A549 (cell line): ENCODE measurements around the gene DNMT3A. TPM values are rescaled to one million over a fixed set of nuclear protein-coding genes. Genes with fewer than 3 reads are reported as not detected.

ENCODE experiments used
- ATAC-seq, 2 experiments: fragments of 200-7000 bp in 1 of 2; fragments of >200 bp in 1 of 2; cut with Nextera tagmentation in 1 of 2; cut with Tn5 transposase in 1 of 2; 3 replicates each; pipeline versions ENCODE4 v1.8.0 to v1.9.1; 2018 to 2020; ENCODE audit warnings: mild to moderate bottlenecking in 1 of 2, moderate library complexity in 1 of 2
- CTCF ChIA-PET: fragments of 300-600 bp; sonication (Branson Sonifier 250); formaldehyde crosslinking; extraction: SDS; loops from one replicate; lab custom pipeline; 2021; ENCODE audit warnings: antibody characterized with exemption, inconsistent platforms; lab: Yijun Ruan, JAX
- POLR2A ChIA-PET: fragments of 350-600 bp; formaldehyde crosslinking; extraction: SDS; loops from one replicate; lab custom pipeline; 2021; ENCODE audit warnings: antibody characterized with exemption, inconsistent platforms; lab: Yijun Ruan, JAX
- DNase-seq, 2 experiments: peaks; one replicate each; pipeline versions ENCODE4 v3.0.0 to v3.0.0-alpha.2; 2011 to 2016; ENCODE audit warnings: low read depth in 1 of 2, low spot score in 1 of 2
- FAIRE-seq: peaks from 2 replicates; lab custom pipeline; 2011; peaks lifted over from hg19 to GRCh38; lab: Jason Lieb, UNC
- H3K27ac ChIP-seq, 2 experiments: fragments of >200 bp; sonication (Bioruptor Twin); formaldehyde crosslinking; 3 replicates each; pipeline ENCODE4 v1.5.1; 2016 to 2017
- H3K4me1 ChIP-seq: fragments of >200 bp; sonication (Bioruptor Twin); formaldehyde crosslinking; 3 replicates; pipeline ENCODE4 v1.6.1; 2016
- H3K4me2 ChIP-seq: fragments of >200 bp; sonication (Bioruptor Twin); formaldehyde crosslinking; 3 replicates; pipeline ENCODE4 v1.6.1; 2016
- H3K4me3 ChIP-seq: fragments of >200 bp; sonication (Bioruptor Twin); formaldehyde crosslinking; 3 replicates; pipeline ENCODE4 v1.5.1; 2016
- H3K9me3 ChIP-seq: fragments of >200 bp; sonication (Bioruptor Twin); formaldehyde crosslinking; 3 replicates; pipeline ENCODE4 v1.6.1; 2016
- BHLHE40 ChIP-seq: IDR thresholded peaks from 2 replicates; pipeline ENCODE4 v1.6.1; 2012; ENCODE audit warnings: low read depth, low read length, inconsistent platforms
- CBX2 ChIP-seq: fragments of 200-600 bp; sonication (generic); IDR thresholded peaks from 2 replicates; pipeline ENCODE4 v1.6.1; 2016; ENCODE audit warnings: low read depth, mild to moderate bottlenecking, borderline replicate concordance
- CHD2 ChIP-seq: fragments of 150-350 bp; IDR thresholded peaks from 2 replicates; pipeline ENCODE4 v1.6.1; 2014; ENCODE audit warnings: low read length; ENCODE audit not compliant: partially characterized antibody
- CTCF ChIP-seq: fragments of >200 bp; sonication (Bioruptor Twin); formaldehyde crosslinking; IDR thresholded peaks from 3 replicates; pipeline ENCODE4 v1.5.1; 2016
- E2F6 ChIP-seq: IDR thresholded peaks from 2 replicates; pipeline ENCODE4 v1.6.1; 2012; ENCODE audit warnings: low read depth, borderline replicate concordance
- EHMT2 ChIP-seq: fragments of 200-600 bp; sonication (generic); IDR thresholded peaks from 2 replicates; pipeline ENCODE4 v1.6.1; 2016; ENCODE audit warnings: antibody characterized with exemption, low read depth, mild to moderate bottlenecking, moderate library complexity
- EP300 ChIP-seq, 2 experiments: fragments of >200 bp; sonication (Bioruptor Twin); formaldehyde crosslinking; IDR thresholded peaks; 2 replicates in 1 of 2; 3 replicates in 1 of 2; pipeline ENCODE4 v1.6.1; 2016 to 2017
- ESRRA ChIP-seq: fragments of 150-350 bp; IDR thresholded peaks from 2 replicates; pipeline ENCODE4 v1.6.1; 2014; ENCODE audit warnings: mild to moderate bottlenecking, low read length, borderline replicate concordance
- FOSB ChIP-seq: fragments of 250-450 bp; sonication (Bioruptor Pico); IDR thresholded peaks from 2 replicates; pipeline ENCODE4 v1.5.0; 2020; ENCODE audit warnings: mild to moderate bottlenecking, moderate library complexity
- GATA3 ChIP-seq: IDR thresholded peaks from 2 replicates; pipeline ENCODE4 v1.6.1; 2012; ENCODE audit warnings: borderline replicate concordance
- HDAC2 ChIP-seq: fragments of 200-600 bp; sonication (generic); IDR thresholded peaks from 2 replicates; pipeline ENCODE4 v1.6.1; 2016
- HEYL ChIP-seq: fragments of 250-450 bp; sonication (Bioruptor Pico); IDR thresholded peaks from 2 replicates; pipeline ENCODE4 v1.8.0; 2021; ENCODE audit warnings: mild to moderate bottlenecking, moderate library complexity
- HOXA7 ChIP-seq: fragments of 250-450 bp; sonication (Bioruptor Pico); IDR thresholded peaks from 2 replicates; pipeline ENCODE4 v1.5.0; 2020; ENCODE audit warnings: mild to moderate bottlenecking, moderate library complexity
- JUN ChIP-seq, 2 experiments: fragments of >200 bp; sonication (Bioruptor Twin); formaldehyde crosslinking; IDR thresholded peaks; 2 replicates in 1 of 2; 3 replicates in 1 of 2; pipeline ENCODE4 v1.6.1; 2016 to 2017
- KDM5A ChIP-seq: fragments of 200-600 bp; sonication (generic); IDR thresholded peaks from 2 replicates; pipeline ENCODE4 v1.6.1; 2016; ENCODE audit warnings: antibody characterized with exemption, mild to moderate bottlenecking
- MYC ChIP-seq: IDR thresholded peaks from 2 replicates; pipeline ENCODE4 v1.6.1; 2012; ENCODE audit warnings: mild to moderate bottlenecking, inconsistent platforms, low read length, improper control_type of control experiment, borderline replicate concordance
- NFE2L2 ChIP-seq: fragments of 150-350 bp; conservative IDR thresholded peaks from 2 replicates; pipeline ENCODE4 v1.6.1; 2014; ENCODE audit warnings: low read length
- NR3C1 ChIP-seq: fragments of >200 bp; sonication (Bioruptor Twin); formaldehyde crosslinking; IDR thresholded peaks from 3 replicates; pipeline ENCODE4 v1.6.1; 2017
- PBX3 ChIP-seq: IDR thresholded peaks from 2 replicates; pipeline ENCODE4 v1.6.1; 2012
- PHF8 ChIP-seq: fragments of 200-600 bp; sonication (generic); IDR thresholded peaks from 2 replicates; pipeline ENCODE4 v1.6.1; 2016; ENCODE audit warnings: low read depth, mild to moderate bottlenecking, antibody characterized with exemption, moderate library complexity, borderline replicate concordance
- POLR2A ChIP-seq: IDR thresholded peaks from 2 replicates; pipeline ENCODE4 v1.6.1; 2012; ENCODE audit warnings: mild to moderate bottlenecking, low read length
- RFX5 ChIP-seq: fragments of 450-650 bp; IDR thresholded peaks from 2 replicates; pipeline ENCODE4 v1.7.1; 2014; ENCODE audit warnings: antibody characterized with exemption, mild to moderate bottlenecking, moderate library complexity
- SMC3 ChIP-seq: fragments of >200 bp; sonication (Bioruptor Twin); formaldehyde crosslinking; IDR thresholded peaks from 3 replicates; pipeline ENCODE4 v1.6.1; 2018; ENCODE audit warnings: inconsistent platforms
- SREBF2 ChIP-seq: fragments of 450-650 bp; IDR thresholded peaks from 2 replicates; pipeline ENCODE4 v1.6.1; 2014; ENCODE audit warnings: mild to moderate bottlenecking, moderate library complexity
- TFCP2L1 ChIP-seq: fragments of 250-450 bp; sonication (Bioruptor Pico); IDR thresholded peaks from 2 replicates; pipeline ENCODE4 v1.5.0; 2021; ENCODE audit warnings: mild to moderate bottlenecking
- USF2 ChIP-seq: fragments of 450-650 bp; IDR thresholded peaks from 2 replicates; pipeline ENCODE4 v1.6.1; 2014; ENCODE audit warnings: antibody characterized with exemption
- ZC3H11A ChIP-seq: fragments of 450-650 bp; IDR thresholded peaks from 2 replicates; pipeline ENCODE4 v1.6.1; 2014; ENCODE audit warnings: antibody characterized with exemption, mild to moderate bottlenecking
- ZSCAN20 ChIP-seq: fragments of 250-450 bp; sonication (Bioruptor Pico); IDR thresholded peaks from 2 replicates; pipeline ENCODE4 v1.8.0; 2022; ENCODE audit warnings: mild to moderate bottlenecking, moderate library complexity
- WGBS: methylation state at CpG from one replicate; pipeline ENCODE4 v1.1.6; 2017; ENCODE audit errors: missing lambda C conversion rate; 5-methylcytosine and 5-hydroxymethylcytosine counted together
- polyA plus RNA-seq, 4 experiments: library from polyadenylated mRNA; depleted of rRNA in 3 of 4; stranded (reverse); fragments of >200 nt; fragmentation: RNase III in 1 of 4; extraction: RNeasy Plus Mini Kit Qiagen cat#74134 plus additional on column Dnase treatment in 1 of 4; gene quantifications; 2 replicates in 3 of 4; 3 replicates in 1 of 4; pipeline ENCODE4 v1.2.3, GENCODE V29; 2011 to 2017

Gene DNMT3A
- polyA plus RNA-seq, 2 of the 4 experiments (the other 2 are of a cell fraction), result 4.4 to 11.9 TPM

GRCh38 chr2:25221579-25221978 is 120.1 kb downstream of the DNMT3A start:
- 94% methylated on average over 4 of the region's 4 CpGs for WGBS

GRCh38 chr2:25220313-25220712 is 121.4 kb downstream of the DNMT3A start:
- no peak for FAIRE-seq
- ChIA-PET CTCF (interaction anchor here (1.1 to 7.8 kb wide), 4 partner anchors 10 to 245 kb away, joined by 3 to 52 read pairs (median 8); no protein-coding TSS in a partner anchor), POLR2A (interaction anchor here (0.6 kb wide), 3 partner anchors 9 to 901 kb away, joined by 3 to 5 read pairs (median 4); no protein-coding TSS in a partner anchor)
- DNase-seq, result no peak
- Histone ChIP-seq H3K4me1 (no peaks in the 10 kb centered on the region), H3K27ac (no peak overlapping the region), H3K9me3 (no peaks in the 10 kb centered on the region), H3K4me2 (no peak overlapping the region), H3K4me3 (no peak overlapping the region)
- 71% methylated on average over 3 of the region's 3 CpGs for WGBS
- no peak for ATAC-seq
- TF ChIP-seq NR3C1 (no peak), ESRRA (no peak), ZSCAN20 (no peak), POLR2A (no peak), PBX3 (no peak), ZC3H11A (no peak), HOXA7 (no peak), SMC3 (no peak), RFX5 (no peak), HDAC2 (no peak), CHD2 (no peak), EHMT2 (no peak)

More at GRCh38 chr2:25221579-25221978, 120.1 kb downstream of the DNMT3A start:
- DNase-seq (no peak), FAIRE-seq (no peak), ATAC-seq (peak; percentile 13 to 22; a peak in 3 of 6 replicates)
- Histone ChIP-seq H3K4me3 (no peak overlapping the region), H3K27ac (no peak overlapping the region), H3K4me2 (no peak overlapping the region), H3K9me3 (no peaks in the 10 kb centered on the region), H3K4me1 (no peaks in the 10 kb centered on the region)
- POLR2A ChIA-PET, result interaction anchor here (0.6 kb wide), 1 partner anchor 74 kb away, joined by 3 read pairs; no protein-coding TSS in a partner anchor
- CTCF ChIA-PET, result interaction anchor here (0.7 to 7.8 kb wide), 5 partner anchors 8 to 374 kb away, joined by 3 to 52 read pairs (median 4); no protein-coding TSS in a partner anchor
- TF ChIP-seq JUN (IDR thresholded peaks at IDR 0.05), result no peak
- no peak for TF ChIP-seq FOSB (CRISPR knock-in tag)
- TF ChIP-seq CTCF, result no peak
- no peak for TF ChIP-seq GATA3
- no peak for TF ChIP-seq HEYL (CRISPR knock-in tag)
- no peak for TF ChIP-seq NFE2L2
- TF ChIP-seq TFCP2L1, result no peak
- TF ChIP-seq CHD2, result no peak
- TF ChIP-seq EP300 (IDR thresholded peaks at IDR 0.05), result no peak
- TF ChIP-seq PHF8, result no peak
- TF ChIP-seq BHLHE40, result no peak
- TF ChIP-seq ZSCAN20, result no peak
- no peak for TF ChIP-seq CBX2
- no peak for TF ChIP-seq SREBF2
- TF ChIP-seq E2F6, result no peak
- no peak for TF ChIP-seq MYC
- TF ChIP-seq KDM5A, result no peak
- no peak for TF ChIP-seq USF2
- no peak for TF ChIP-seq HDAC2
